Ramos (cell line): ENCODE data around the gene CHMP6.

ENCODE experiments used
- in situ Hi-C: fragments of 300-500 bp; cut with MboI; formaldehyde crosslinking; loops from one replicate; pipeline ENCODE4 v1.14.3; 2022; ENCODE audit warnings: low sequenced_read_pairs; ENCODE audit not compliant: unreplicated experiment

CHMP6 gene

DNA sequence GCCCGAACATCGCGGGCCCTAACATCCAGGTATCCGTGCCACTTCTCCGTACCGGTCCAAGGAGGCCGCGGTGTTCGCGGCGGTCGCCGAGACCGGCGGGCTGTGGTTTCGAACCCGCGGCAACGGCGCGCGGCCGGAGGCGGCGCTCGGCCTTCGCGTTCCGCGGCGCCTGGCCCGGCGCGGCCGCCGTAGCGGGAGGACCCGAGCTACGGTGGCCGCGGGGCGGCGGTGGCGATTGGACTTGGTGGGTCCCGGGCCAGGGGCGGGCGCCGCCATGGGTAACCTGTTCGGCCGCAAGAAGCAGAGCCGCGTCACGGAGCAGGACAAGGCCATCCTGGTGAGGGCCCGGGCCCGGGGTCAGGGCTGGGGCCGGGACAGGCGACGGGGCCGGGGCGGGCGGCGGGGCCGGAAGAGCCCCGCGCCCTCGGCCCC is at the start of gene CHMP6:
CHMP6 (plus strand) TSS at position 197 of the 432 bp plus-strand sequence; CDS start at position 275, 78 bp downstream.
- in situ Hi-C loops, result no loop called here

DNA sequence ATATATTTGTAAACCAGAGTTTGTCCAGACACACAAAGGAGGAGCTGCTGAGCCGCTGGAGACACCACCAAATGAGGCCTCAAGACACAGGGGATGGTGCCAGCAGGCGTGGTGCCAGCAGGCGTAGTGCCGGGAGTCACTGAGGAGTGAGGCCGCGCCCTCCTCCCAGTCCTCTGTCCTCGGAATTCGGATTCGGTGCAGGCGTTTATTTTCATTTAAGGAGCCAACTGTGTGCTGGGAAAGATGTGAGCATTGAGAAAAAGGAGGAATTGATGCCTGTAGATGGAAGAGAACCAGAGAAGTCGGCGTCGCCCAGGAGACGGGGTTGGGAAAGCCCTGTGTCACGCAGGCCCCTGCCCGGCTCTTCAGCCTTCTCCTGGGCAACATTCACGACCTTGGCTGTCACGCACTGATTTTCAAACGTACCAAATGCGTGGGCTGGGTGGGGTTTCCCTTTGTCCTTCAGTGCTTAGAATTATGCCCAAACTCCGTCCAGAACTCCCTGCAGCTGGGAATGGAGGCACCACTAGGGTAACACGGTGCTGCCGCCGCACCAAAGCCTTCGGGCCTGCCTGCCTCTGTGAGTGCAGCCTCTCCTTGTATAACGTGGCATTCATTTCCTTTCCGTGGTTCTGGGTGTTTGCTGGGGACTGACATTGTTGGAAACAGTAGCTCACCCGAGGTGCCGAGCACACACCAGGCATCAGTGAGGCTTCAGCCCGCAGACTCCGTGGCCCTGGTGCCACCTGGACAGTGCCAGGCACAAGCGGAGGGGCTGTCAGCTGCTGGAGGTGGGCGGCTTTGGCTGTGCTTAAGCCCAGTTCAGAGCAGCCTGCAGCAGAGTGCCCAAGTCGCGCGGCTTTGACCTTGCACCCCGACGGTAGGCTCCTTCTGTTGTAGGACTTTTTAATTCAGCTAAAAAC is 49.0 kb upstream of the CHMP6 start:
- in situ Hi-C loops, result no loop called here

DNA sequence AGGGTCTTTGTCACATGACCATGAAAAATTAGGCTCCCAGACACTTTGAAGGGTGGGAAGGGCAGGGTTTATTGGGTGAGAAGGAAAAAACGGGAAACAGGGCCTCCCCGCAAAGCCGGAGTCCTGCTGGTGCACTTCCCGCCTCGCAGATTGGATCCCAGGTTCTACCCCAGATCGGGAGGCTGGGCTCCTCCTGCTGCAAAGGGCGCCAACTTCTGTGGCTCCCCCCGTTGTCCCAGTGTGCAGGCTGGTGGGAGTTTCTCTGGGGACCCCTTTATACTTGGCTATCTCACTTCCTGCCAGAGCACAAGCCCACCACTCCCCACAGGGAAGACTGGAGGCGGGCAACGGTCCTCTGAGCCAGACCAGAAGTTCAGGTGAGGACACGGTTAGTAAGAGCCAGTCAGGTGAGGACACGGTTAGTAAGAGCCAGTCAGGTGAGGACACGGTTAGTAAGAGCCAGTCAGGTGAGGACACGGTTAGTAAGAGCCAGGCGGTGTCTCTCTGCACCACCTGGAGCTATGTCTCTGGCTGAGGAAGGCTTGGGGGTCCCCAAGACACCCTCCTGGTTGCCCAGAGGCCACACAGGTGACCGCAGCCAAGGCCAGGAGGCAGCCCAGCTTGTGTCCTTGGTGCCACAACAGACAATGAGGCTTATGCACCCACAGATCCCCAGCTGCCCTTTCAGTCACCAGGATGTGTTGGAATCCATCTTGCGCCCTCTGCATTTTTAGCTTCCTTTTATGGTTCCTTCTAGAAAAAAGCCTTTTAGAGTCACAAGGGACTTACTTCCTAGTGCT is 48.1 kb upstream of the CHMP6 start:
- in situ Hi-C loops, result no loop called here

DNA sequence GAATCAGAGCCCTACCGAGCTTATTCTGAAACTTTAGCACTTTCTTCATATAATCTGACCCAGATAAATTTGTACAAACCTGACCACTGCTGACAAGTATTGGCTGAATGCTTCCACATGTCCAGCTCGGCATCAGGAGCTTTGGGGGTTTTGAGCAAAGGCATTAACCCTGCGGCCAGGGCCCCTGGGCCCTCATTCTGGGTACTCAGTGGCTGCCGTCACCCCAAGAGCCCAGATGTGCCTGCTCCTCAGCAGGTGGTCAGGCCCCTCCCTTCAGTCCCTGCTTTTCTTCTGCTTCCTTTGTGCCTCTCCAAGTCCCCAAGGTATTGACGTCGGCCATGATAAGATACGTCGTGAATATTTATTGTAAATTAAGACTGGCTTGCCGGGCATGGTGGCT is 47.3 kb upstream of the CHMP6 start:
- in situ Hi-C loops, result no loop called here

DNA sequence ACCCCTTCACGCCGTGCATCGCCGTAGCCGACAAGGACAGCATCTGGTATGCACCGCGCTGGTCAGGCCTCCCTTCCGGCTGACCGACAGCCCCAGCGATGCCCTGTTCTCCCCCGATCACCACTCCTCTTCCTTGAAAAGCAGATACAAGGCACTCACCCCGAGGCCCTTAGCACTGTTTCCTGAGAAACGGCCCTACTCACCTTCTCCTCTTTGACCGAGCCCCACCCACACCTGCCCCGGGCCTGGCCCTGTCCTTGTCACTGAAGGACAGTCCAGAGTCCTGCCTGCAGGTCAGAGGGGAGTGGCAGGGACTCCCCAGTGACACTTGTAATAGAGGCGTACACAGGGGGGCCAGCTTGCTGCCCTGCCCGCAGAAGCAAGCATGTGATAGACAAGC is 45.9 kb upstream of the CHMP6 start:
- in situ Hi-C loops, result no loop called here

DNA sequence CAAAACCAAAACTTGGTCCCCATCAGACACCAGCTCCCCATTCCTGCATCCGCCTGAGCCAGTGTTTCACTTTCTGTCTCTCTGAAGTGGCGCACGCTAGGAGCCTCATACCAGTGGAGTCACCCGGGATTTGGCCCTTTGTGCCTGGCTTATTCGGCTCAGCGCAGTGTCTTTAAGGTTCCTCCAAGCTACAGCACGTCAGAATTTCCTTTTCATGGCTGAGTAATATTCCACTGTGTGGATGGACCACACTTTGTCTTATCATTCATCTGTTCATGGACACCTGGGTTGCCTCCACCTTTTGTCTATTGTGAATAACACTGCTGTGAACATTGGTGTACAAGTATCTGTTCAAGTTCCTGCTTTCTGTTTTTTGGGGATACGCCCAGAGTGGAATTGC is 45.2 kb upstream of the CHMP6 start:
- in situ Hi-C loops, result no loop called here

DNA sequence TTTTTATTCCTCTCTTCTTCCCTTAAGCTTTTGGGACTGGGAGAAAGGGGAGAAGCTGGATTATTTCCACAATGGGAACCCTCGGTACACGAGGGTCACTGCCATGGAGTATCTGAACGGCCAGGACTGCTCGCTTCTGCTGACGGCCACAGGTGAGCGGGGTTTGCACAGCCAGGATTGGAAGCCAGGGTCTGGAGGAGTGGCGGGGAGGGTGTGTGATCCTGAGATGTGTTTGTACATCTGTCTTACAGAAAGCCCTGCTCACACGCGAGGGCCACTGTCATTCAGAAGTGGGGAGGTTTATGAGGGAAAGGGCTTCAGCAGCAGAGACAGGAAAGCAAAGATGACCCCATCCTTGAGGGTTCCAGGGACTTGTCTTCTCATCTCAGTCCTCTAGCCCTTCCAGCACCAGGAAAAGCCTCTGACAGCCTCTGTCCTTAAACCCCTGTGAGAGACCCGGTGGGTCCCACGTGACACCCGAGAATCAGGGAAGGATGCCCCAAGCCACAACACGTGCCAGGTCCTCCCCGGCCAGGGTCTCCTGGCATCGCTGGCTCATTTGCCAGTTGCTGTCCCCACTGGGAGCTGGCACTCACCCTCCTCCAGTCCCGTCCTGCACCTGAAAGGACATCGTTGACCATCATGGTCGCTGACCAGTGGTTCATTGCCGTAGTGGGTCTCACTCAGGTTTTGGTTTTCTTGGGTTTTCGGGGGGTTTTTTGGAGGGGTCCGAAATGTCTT is 44.3 kb upstream of the CHMP6 start:
- in situ Hi-C loops, result no loop called here

DNA sequence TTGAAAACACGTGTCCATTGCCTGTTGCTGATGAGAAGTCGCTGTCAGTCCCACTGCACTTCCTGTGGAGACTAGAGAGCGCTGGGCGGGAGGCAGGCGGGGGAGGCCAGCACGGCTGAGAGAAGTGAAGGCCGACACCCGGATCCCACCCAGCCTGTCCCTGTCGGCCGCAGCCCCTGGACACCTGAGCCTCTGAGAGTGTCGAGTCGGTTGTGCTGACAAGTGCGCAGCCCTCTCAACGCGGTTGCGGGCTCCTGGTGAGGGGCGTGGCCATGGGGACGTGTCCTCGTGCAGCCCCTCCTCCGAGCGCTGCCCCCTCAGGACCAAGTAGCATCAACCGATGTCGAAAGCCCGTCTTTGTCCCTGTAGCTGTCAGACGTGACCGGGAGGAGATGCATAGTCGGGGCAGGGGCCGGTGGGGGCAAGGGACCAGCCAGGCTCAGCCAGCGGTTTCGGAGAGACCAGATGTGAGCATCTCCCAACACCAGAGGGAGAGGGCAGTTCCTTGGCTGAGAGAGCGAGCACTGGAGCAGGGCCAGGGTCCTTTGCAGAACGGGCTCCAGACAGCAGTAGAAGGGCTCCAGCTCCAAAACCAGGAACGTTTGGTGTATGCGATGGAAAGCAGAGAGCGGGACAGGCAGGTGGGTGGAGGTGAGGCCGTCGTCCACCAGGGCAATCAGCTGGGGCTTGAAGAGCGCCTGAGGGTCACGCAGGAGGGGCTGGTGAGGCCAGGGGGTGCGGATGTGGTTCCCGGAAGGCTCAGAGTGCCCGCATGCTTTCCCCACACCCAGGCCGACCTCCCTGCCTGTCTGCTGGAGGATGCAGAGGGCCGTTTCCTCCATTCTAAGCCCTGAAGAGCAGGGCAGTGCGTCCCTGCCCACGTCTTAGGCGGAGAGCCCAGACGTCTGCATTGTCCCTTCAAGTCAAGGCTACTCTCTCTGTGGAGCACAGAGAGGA is 43.3 kb upstream of the CHMP6 start:
- in situ Hi-C loops, result no loop called here

DNA sequence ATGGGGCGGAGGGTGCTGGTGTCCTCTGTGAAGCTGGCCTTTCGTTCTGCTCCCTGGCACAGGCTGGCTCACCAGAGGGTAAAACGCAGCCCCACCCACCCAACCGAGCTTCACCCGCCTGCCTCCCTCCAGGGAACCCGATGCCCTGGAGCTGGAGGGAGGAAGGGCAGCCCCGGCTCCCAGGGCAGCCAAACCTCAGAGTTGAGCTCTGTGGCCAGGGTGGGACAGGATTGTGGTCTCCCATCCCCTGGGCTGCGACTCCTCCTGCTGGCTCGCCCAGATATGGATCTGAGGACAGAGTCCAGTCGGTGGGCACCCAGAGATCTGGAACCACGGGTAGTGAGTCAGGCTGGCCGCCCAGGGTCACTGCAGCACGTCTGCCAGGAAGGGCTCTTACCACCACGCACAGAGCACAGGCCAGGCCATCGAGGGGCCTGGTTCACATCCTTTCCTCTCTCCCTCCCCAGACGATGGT is 42.6 kb upstream of the CHMP6 start:
- in situ Hi-C loops, result no loop called here

DNA sequence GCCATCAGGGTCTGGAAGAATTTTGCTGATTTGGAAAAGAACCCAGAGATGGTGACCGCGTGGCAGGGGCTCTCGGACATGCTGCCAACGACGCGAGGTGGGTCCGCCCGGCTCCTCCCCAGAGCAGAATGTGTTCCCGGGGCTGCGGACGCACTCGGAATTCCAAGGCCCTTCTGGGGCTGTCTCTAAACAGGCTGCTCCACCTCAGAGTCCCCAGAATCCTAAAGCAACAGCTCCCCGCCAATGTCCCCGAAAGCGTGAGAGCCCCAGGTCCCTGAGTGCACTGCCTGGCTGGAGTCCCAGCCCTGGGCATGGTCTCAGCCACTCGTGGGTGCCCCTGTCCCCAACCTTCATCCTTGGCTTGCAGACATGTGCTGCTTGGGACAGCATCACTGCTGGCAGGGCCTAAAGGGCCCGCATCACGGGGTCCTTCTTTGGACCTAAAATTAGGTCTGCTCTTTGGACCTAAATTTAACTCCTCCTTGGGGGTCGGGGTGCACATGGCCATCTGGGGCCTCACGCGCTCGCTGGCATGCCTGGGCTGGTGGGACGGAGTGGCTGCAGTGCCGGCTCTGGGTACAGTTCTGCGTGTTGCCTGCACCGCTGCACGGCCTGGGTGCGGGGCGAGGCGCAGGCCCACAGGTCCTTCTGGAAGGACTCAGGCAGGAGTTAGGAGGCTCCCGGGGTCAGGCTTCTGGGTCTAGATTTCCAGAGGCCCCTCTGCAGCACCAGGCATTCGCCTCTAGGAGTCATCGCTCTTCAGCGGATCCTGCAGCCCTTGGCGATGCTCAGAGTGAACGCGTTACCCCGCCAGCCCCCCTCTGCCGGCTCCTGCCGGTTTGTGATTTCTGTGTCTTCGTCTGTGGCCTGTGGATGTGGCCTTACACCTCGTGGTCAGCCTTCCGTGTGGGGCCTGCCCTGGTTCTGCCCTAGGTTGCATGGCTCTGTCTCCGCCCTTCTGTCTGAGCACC is 41.9 kb upstream of the CHMP6 start:
- in situ Hi-C loops, result no loop called here

DNA sequence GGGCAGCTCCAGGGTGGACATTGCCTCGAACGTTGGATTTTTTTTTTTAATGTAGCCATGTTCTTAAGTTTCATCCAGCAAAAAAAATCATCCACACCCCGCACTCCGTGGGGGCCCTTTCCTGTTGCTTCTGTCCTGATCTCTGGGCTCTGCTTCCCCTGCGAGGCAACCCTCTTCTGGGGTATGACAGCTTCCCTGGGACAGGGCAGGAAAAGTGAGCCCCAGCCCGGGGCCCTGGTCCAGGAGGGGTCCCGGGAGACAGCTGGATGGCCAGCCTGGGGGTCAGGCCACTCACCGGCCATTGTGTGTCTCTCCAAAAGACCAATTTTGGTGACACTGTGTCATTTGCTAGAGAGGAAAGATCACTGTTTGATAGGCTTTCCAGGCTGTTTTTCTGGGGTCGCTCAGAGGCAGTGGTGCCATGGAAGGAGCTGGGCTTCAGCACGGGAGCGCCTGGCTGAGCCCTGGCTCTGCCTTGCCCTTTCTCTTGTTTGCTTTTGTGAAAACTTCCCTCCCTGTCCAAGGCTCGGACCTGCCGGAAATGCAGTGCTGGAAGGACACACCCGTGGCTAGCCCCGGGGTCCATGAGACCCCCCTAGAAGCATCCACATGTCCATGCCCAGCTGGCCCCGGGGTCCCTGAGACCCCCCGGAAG is 41.0 kb upstream of the CHMP6 start:
- in situ Hi-C loops, result no loop called here

DNA sequence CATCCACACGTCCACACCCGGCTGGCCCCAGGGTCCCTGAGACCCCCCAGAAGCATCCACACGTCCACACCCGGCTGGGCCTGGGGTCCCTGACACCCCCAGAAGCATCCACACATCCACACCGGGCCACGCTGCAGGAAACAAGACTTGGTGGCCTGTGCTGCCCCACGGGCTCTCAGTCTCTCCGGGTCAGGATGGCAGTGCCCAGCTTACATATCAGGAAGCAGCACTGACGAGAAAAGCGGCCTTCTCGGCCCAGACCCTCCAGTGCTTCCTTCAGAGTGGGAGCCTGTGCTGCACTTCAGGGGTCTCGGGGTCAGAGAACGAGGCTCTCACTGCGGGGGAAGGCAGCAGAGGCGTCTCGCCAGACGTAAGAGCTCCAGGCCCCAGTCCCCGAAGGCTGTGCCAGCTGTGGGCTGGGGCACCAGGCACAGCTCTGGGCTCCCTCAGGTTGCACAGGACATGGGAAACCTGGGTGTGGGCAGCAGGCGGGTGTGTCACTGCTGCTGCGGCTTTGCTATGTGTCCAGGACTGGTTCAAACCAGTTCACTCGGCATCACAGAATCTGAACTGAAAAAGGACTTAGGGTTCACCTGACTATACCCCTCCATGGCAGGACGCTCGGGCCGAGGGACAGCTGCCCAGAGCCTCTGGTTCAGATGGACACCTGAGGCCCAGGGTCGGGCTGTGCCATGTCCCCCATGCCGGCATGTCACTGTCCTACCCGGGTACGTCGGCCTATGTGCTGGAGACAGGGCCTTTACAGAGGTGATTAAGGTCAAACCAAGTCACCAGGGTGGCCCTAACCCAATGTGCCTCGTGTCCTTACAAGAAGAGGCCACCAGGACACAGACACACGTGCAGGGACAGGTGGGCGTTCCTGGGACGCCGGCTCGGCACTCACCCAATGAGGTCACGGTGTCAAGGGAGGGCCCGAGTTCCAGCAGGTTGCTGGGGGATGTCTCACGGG is 40.2 kb upstream of the CHMP6 start:
- in situ Hi-C loops, result no loop called here

DNA sequence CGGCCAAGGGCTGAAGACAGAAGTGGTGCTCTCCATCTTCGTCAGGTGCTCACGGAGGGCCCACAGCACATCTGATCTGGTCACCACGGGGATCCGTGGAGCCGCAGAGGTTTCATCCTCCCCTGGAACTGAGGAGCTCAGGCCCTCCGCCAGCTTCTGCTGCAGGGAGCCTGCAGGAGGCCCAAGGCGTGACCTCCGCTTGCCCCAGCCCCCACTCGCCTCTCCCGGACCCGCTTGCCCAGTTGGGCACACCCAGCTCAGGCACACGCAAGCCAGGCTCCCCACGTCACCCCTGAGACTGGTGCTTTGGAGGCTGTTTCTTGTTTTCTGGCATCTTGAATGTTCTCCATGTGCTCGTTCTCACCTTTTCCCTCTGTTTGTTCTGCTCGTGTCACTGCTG is 39.4 kb upstream of the CHMP6 start:
- in situ Hi-C loops, result no loop called here

DNA sequence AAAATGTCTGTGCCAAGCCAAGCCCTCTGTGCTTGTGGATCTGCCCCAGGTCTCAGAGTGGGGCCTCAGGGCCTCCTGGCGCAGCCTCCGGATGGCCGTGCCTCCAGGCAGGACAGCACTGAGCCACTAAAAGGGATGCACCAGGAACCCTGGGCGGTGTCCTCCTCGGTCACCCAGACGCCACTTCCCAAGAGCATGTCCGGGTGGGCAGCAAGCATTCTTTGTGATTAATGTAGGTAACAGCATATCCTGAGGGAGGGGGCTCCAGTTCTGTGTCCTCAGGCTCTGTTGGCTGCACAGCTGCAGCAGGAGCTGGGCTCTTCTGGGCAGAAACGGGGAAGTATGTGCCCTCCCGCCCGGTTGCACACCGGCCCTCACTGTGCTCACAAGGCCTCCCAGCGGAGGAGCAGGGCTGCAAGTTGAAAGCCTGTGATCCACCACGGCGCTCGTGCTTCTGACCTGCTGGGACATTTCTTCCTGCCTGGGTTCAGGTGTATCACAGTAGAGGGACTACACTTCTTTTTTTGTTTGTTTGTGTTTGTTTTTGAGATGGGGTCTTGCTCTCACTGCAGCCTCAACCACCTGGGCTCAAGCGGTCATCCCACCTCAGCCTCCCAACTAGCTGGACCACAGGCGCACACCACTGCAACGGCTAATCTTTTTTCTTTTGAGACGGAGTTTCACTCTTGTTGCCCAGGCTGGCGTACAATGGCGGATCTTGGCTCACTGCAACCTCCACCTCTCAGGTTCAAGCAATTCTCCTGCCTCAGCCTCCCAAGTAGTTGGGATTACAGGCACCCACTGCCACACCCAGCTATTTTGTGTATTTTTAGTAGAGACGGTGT is 37.9 kb upstream of the CHMP6 start:
- in situ Hi-C loops, result no loop called here

DNA sequence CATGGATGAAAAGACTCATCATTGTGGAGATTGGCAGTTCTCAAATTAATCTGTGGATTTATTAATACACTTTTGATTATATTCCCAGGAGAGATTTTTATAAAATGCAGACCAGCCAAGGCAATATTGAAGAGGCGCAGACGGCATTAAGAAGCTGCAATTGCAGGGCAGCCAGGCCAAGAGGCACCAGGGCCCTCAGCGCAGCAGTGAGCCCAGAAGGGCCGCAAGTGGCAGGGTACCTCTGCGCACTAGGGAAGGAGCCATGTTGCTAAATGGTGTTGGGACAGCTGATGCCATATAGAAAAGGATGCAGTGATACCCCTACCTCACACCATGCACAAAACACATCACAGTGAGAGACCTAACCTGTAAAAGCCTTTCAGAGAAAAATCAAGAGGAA is 36.6 kb upstream of the CHMP6 start:
- in situ Hi-C loops, result no loop called here
